ENCODE results near the gene CEP350. TPM values are rescaled to one million over a fixed set of nuclear protein-coding genes. Genes with fewer than 3 reads are reported as not detected.

CEP350 gene
- total RNA-seq, 1 experiment from 2014 or later = 41.1 TPM

GRCh38 chr1:180065408-180065807, 110.8 kb downstream of the CEP350 start:
- no peaks in the 10 kb centered on the region for H3K4me1 ChIP-seq (ENCODE audit: control insufficient read depth, insufficient read depth, low read length)
- ATAC-seq = no peak
- BruUV-seq (replicated peaks) = no TSS peak
- no peaks in the 10 kb centered on the region for H3K27me3 ChIP-seq (ENCODE audit: control insufficient read depth, insufficient read depth, low read length)
- ChIA-PET CTCF (no interaction called here), POLR2A (no interaction called here)
- no peak for TF ChIP-seq REST (IDR thresholded peaks at IDR 0.05; ENCODE audit: insufficient read depth in 1 of 2, low read depth in 2 of 2, low read length in 1 of 2)
- no peak for TF ChIP-seq CTCF (IDR thresholded peaks at IDR 0.05)
- no peak for TF ChIP-seq SIN3A (IDR thresholded peaks at IDR 0.05; ENCODE audit: borderline replicate concordance, insufficient read depth, low read depth, low read length)
- no peak for TF ChIP-seq POLR2AphosphoS5 (IDR thresholded peaks at IDR 0.05; ENCODE audit: low read depth, low read length)
- TF ChIP-seq TCF7L2 (IDR thresholded peaks at IDR 0.05; ENCODE audit: low read depth, low read length) = no peak
- intact Hi-C loops (cut with micrococcal nuclease; ENCODE audit: unreplicated experiment) (no loop called here), in situ Hi-C loops (cut with HindIII; ENCODE audit: low pct_unique_long_range_greater_than_20kb, low sequenced_read_pairs) (no loop called here)
- H3K4me3 ChIP-seq (ENCODE audit: low read depth in 2 of 2, low read length in 2 of 2) = no peak overlapping the region
- H3K27ac ChIP-seq (ENCODE audit: low read length) = no peak overlapping the region
- H3K9me3 ChIP-seq (ENCODE audit: control insufficient read depth, insufficient read depth, low read depth, low read length) = no peaks in the 10 kb centered on the region
- peaks cover 40% of the 10 kb centered on the region for H3K36me3 ChIP-seq (ENCODE audit: control insufficient read depth, insufficient read depth, low read length)
- no peak for DNase-seq (ENCODE audit: low read depth, low spot score)

- intact Hi-C loops (cut with micrococcal nuclease; ENCODE audit: unreplicated experiment) (no loop called here), in situ Hi-C loops (cut with HindIII; ENCODE audit: low pct_unique_long_range_greater_than_20kb, low sequenced_read_pairs) (no loop called here)
- CTCF ChIA-PET = no interaction called here
- no TSS peak for BruUV-seq (replicated peaks)
- TF ChIP-seq REST (IDR thresholded peaks at IDR 0.05; ENCODE audit: insufficient read depth in 1 of 2, low read depth in 2 of 2, low read length in 1 of 2) (no peak), SIN3A (IDR thresholded peaks at IDR 0.05; ENCODE audit: borderline replicate concordance, insufficient read depth, low read depth, low read length) (no peak), POLR2AphosphoS5 (IDR thresholded peaks at IDR 0.05; ENCODE audit: low read depth, low read length) (no peak), TCF7L2 (IDR thresholded peaks at IDR 0.05; ENCODE audit: low read depth, low read length) (no peak), CTCF (IDR thresholded peaks at IDR 0.05) (no peak)
- Histone ChIP-seq H3K4me3 (ENCODE audit: low read depth in 2 of 2, low read length in 2 of 2) (no peak overlapping the region), H3K9me3 (ENCODE audit: control insufficient read depth, insufficient read depth, low read depth, low read length) (no peaks in the 10 kb centered on the region), H3K27ac (ENCODE audit: low read length) (no peak overlapping the region), H3K27me3 (ENCODE audit: control insufficient read depth, insufficient read depth, low read length) (no peaks in the 10 kb centered on the region), H3K36me3 (ENCODE audit: control insufficient read depth, insufficient read depth, low read length) (peaks cover 40% of the 10 kb centered on the region), H3K4me1 (ENCODE audit: control insufficient read depth, insufficient read depth, low read length) (no peaks in the 10 kb centered on the region)
- ATAC-seq = no peak
- POLR2A ChIA-PET = no interaction called here
- DNase-seq (ENCODE audit: low read depth, low spot score) = no peak
Observed at GRCh38 chr1:180066150-180066549, 111.5 kb downstream of the CEP350 start.
